Uterus (tissue), 4 donors: ENCODE results near the gene ZNF780A. TPM values are rescaled to one million over a fixed set of nuclear protein-coding genes. Genes with fewer than 3 reads are reported as not detected.
"Not testable (repeated sequence)": the region's sequence is repeated elsewhere in the genome, so short reads cannot be mapped to it uniquely, and the experiment has no call there.

Experiments
- DNase-seq, 2 donors: peaks; one replicate each; pipeline ENCODE4 v3.0.0-alpha.2; 2019 to 2020
- H3K27ac ChIP-seq, 2 donors: fragments of 200-600 bp; sonication (generic); 1 replicate in 1 of 2; 2 replicates in 1 of 2; pipeline ENCODE4 v1.5.1; 2016 to 2018
- H3K27me3 ChIP-seq, 2 donors: fragments of 200-600 bp; sonication (generic); one replicate each; pipeline ENCODE4 v1.5.1; 2018 to 2019; ENCODE audit warnings: control low read depth in 1 of 2
- H3K36me3 ChIP-seq, 2 donors: fragments of 200-600 bp; sonication (generic); one replicate each; pipeline ENCODE4 v1.5.1; 2019; ENCODE audit warnings: control low read depth in 1 of 2
- H3K4me1 ChIP-seq, 2 donors: fragments of 200-600 bp; sonication (generic); one replicate each; pipeline ENCODE4 v1.5.1; 2018 to 2019; ENCODE audit warnings: control low read depth in 1 of 2
- H3K4me3 ChIP-seq, 2 donors: fragments of 200-600 bp; sonication (generic); 1 replicate in 1 of 2; 2 replicates in 1 of 2; pipeline ENCODE4 v1.5.1; 2018 to 2019; ENCODE audit warnings: mild to moderate bottlenecking in 1 of 2
- H3K9me3 ChIP-seq, 2 donors: fragments of 200-600 bp; sonication (generic); one replicate each; pipeline ENCODE4 v1.5.1; 2019; ENCODE audit warnings: control low read depth in 1 of 2
- CTCF ChIP-seq, 4 experiments: fragments of 200-600 bp in 2 of 4; fragments of 450-650 bp in 2 of 4; sonication (generic) in 2 of 4; IDR thresholded peaks; one replicate each; pipeline ENCODE4 v1.5.1; 2016 to 2019; ENCODE audit warnings: antibody characterized with exemption in 4 of 4, mild to moderate bottlenecking in 2 of 4, moderate library complexity in 1 of 4
- POLR2A ChIP-seq, 2 donors: fragments of 450-650 bp; IDR thresholded peaks; one replicate each; pipeline ENCODE4 v1.6.1; 2016; ENCODE audit warnings: antibody characterized with exemption in 2 of 2, mild to moderate bottlenecking in 1 of 2, moderate library complexity in 1 of 2
- intact Hi-C: fragments of 100-400 bp; cut with DNase I; formaldehyde crosslinking; loops from one replicate; pipeline ENCODE4 v1.15.1; 2023; ENCODE audit warnings: low total_unique reads
- total RNA-seq, 4 donors: library from RNA; depleted of rRNA in 3 of 4; stranded (reverse); fragments of >200 nt in 3 of 4; gene quantifications; one replicate each; pipeline versions ENCODE4 v1.1.0 to v1.2.4, GENCODE V29; 2014 to 2023
- donor health status: DM: yes; HTN: yes; CAD: no.

ZNF780A gene
- total RNA-seq, 4 donors from 2014 or later: 9.4 to 52.9 (median 18.5) TPM

GRCh38 chr19:40053491-40053890 is 37.3 kb downstream of the ZNF780A start:
- Histone ChIP-seq H3K9me3 (peaks cover 0 to 4% of the 10 kb centered on the region in 2 donors), H3K27ac (no peak overlapping the region), H3K36me3 (no peaks in the 10 kb centered on the region), H3K4me3 (no peak overlapping the region), H3K27me3 (no peaks in the 10 kb centered on the region), H3K4me1 (peaks cover 0 to 8% of the 10 kb centered on the region in 2 donors)
- DNase-seq: no peak
- intact Hi-C loops: no loop called here
- TF ChIP-seq POLR2A (IDR thresholded peaks at IDR 0.05): no peak
- TF ChIP-seq CTCF (IDR thresholded peaks at IDR 0.05): no peak

GRCh38 chr19:40041718-40042117 is 49.0 kb downstream of the ZNF780A start:
- DNase-seq, H3K4me1 ChIP-seq, intact Hi-C loops, H3K27ac ChIP-seq, H3K27me3 ChIP-seq, H3K4me3 ChIP-seq, H3K36me3 ChIP-seq: not testable (repeated sequence)
- peaks cover 0 to 43% of the 10 kb centered on the region in 2 donors for H3K9me3 ChIP-seq

GRCh38 chr19:40038047-40038446 is 52.7 kb downstream of the ZNF780A start:
- H3K4me3 ChIP-seq, H3K27me3 ChIP-seq, H3K27ac ChIP-seq, H3K36me3 ChIP-seq, intact Hi-C loops, DNase-seq, H3K4me1 ChIP-seq: not testable (repeated sequence)
- peaks cover 0 to 50% of the 10 kb centered on the region in 2 donors for H3K9me3 ChIP-seq

GRCh38 chr19:40035996-40036395 is 54.7 kb downstream of the ZNF780A start:
- H3K27ac ChIP-seq: no peak overlapping the region
- no peaks in the 10 kb centered on the region for H3K4me1 ChIP-seq
- H3K27me3 ChIP-seq: no peaks in the 10 kb centered on the region
- peaks cover 0 to 65% of the 10 kb centered on the region in 2 donors for H3K9me3 ChIP-seq
- TF ChIP-seq CTCF (IDR thresholded peaks at IDR 0.05): no peak
- TF ChIP-seq POLR2A (IDR thresholded peaks at IDR 0.05): no peak
- intact Hi-C loops: no loop called here
- H3K4me3 ChIP-seq: no peak overlapping the region
- H3K36me3 ChIP-seq: no peaks in the 10 kb centered on the region
- DNase-seq: no peak

- Histone ChIP-seq H3K27me3 (no peaks in the 10 kb centered on the region), H3K4me1 (no peaks in the 10 kb centered on the region), H3K4me3 (no peak overlapping the region), H3K36me3 (no peaks in the 10 kb centered on the region), H3K9me3 (peaks cover 0 to 81% of the 10 kb centered on the region in 2 donors), H3K27ac (no peak overlapping the region)
- DNase-seq: no peak
- TF ChIP-seq CTCF (IDR thresholded peaks at IDR 0.05) (no peak), POLR2A (IDR thresholded peaks at IDR 0.05) (no peak)
- intact Hi-C loops: no loop called here
These were observed 56.7 kb downstream of the ZNF780A start for GRCh38 chr19:40033989-40034560.

- intact Hi-C loops: no loop called here
- Histone ChIP-seq H3K4me3 (no peak overlapping the region), H3K36me3 (no peaks in the 10 kb centered on the region), H3K4me1 (no peaks in the 10 kb centered on the region), H3K27me3 (no peaks in the 10 kb centered on the region), H3K27ac (no peak overlapping the region), H3K9me3 (peaks cover 0 to 50% of the 10 kb centered on the region in 2 donors)
- TF ChIP-seq CTCF (IDR thresholded peaks at IDR 0.05) (no peak), POLR2A (IDR thresholded peaks at IDR 0.05) (no peak)
- no peak for DNase-seq
These were observed 64.2 kb downstream of the ZNF780A start for GRCh38 chr19:40026597-40026970.
